GM23338 (cell line): ENCODE results near the gene CEBPG. TPM values are rescaled to one million over a fixed set of nuclear protein-coding genes. Genes with fewer than 3 reads are reported as not detected.

Experiments used
- ATAC-seq: fragments of 200-7000 bp; cut with Tn5 transposase; 3 replicates; pipeline ENCODE4 v1.9.1; 2020
- DNase-seq: peaks from one replicate; pipeline ENCODE4 v3.0.0-alpha.2; 2015; ENCODE audit warnings: low spot score
- H2AFZ ChIP-seq: fragments of 200-600 bp; sonication (generic); 2 replicates; pipeline ENCODE4 v1.8.0; 2016; ENCODE audit warnings: antibody characterized with exemption, mild to moderate bottlenecking, moderate library complexity
- H3F3A ChIP-seq: fragments of 200-600 bp; sonication (generic); replicated peaks from 2 replicates; pipeline ENCODE4 v1.8.0; 2017; ENCODE audit warnings: antibody characterized with exemption, mixed run types, low read depth
- H3K27ac ChIP-seq: fragments of 200-600 bp; sonication (generic); 2 replicates; pipeline ENCODE4 v1.6.1; 2016; ENCODE audit warnings: low read depth
- H3K27me3 ChIP-seq: fragments of 200-600 bp; sonication (generic); 2 replicates; pipeline ENCODE4 v1.8.0; 2016; ENCODE audit warnings: mild to moderate bottlenecking, mixed run types, moderate library complexity; ENCODE audit not compliant: insufficient read depth
- H3K36me3 ChIP-seq: fragments of 200-600 bp; sonication (generic); 2 replicates; pipeline ENCODE4 v1.8.0; 2016; ENCODE audit warnings: mild to moderate bottlenecking; ENCODE audit not compliant: insufficient read depth
- H3K4me1 ChIP-seq: fragments of 200-600 bp; sonication (generic); 2 replicates; pipeline ENCODE4 v1.8.0; 2016; ENCODE audit warnings: mild to moderate bottlenecking, moderate library complexity; ENCODE audit not compliant: insufficient read depth
- H3K4me2 ChIP-seq: fragments of 200-600 bp; sonication (generic); 2 replicates; pipeline ENCODE4 v1.7.1; 2017; ENCODE audit warnings: mixed run types
- H3K4me3 ChIP-seq: fragments of 200-600 bp; sonication (generic); 2 replicates; pipeline ENCODE4 v1.6.1; 2016; ENCODE audit warnings: mixed run types
- H3K79me2 ChIP-seq: fragments of 200-600 bp; sonication (generic); replicated peaks from 2 replicates; pipeline ENCODE4 v1.8.0; 2017; ENCODE audit warnings: mild to moderate bottlenecking; ENCODE audit not compliant: insufficient read depth
- H3K9me2 ChIP-seq: fragments of 200-600 bp; sonication (generic); 2 replicates; pipeline ENCODE4 v1.8.0; 2017; ENCODE audit not compliant: insufficient read depth
- H4K20me1 ChIP-seq: fragments of 200-600 bp; sonication (generic); replicated peaks from 2 replicates; pipeline ENCODE4 v1.8.0; 2017; ENCODE audit warnings: mild to moderate bottlenecking; ENCODE audit not compliant: insufficient read depth
- H3K27ac Mint-ChIP-seq: 2 replicates; pipeline ENCODE4 v1.8.0; 2020; ENCODE audit warnings: inconsistent platforms, mild to moderate bottlenecking, moderate library complexity, mixed read lengths
- H3K27me3 Mint-ChIP-seq: 3 replicates; pipeline ENCODE4 v1.8.0; 2022; ENCODE audit warnings: low read depth, mild to moderate bottlenecking, moderate library complexity, mixed read lengths, inconsistent platforms; ENCODE audit not compliant: insufficient read depth, poor library complexity
- H3K36me3 Mint-ChIP-seq: 3 replicates; pipeline ENCODE4 v1.8.0; 2021; ENCODE audit warnings: low read depth, mild to moderate bottlenecking, inconsistent platforms, moderate library complexity, mixed read lengths
- H3K4me1 Mint-ChIP-seq: 3 replicates; pipeline ENCODE4 v1.8.0; 2020; ENCODE audit warnings: mild to moderate bottlenecking, inconsistent platforms, mixed read lengths
- H3K4me3 Mint-ChIP-seq: 3 replicates; pipeline ENCODE4 v1.8.0; 2021; ENCODE audit warnings: moderate library complexity, mild to moderate bottlenecking, inconsistent platforms, mixed read lengths
- H3K9me3 Mint-ChIP-seq: 3 replicates; pipeline ENCODE4 v1.8.0; 2020; ENCODE audit warnings: moderate library complexity, mild to moderate bottlenecking, inconsistent platforms, mixed read lengths
- CREB1 ChIP-seq: fragments of 250-450 bp; sonication (Bioruptor Pico); IDR thresholded peaks from 2 replicates; pipeline ENCODE4 v1.5.0; 2020; ENCODE audit warnings: low read depth, mild to moderate bottlenecking, moderate library complexity
- EZH2 ChIP-seq: fragments of 200-600 bp; sonication (generic); IDR thresholded peaks from one replicate; pipeline ENCODE4 v1.8.0; 2017; ENCODE audit warnings: antibody characterized with exemption, mild to moderate bottlenecking, low read depth; ENCODE audit not compliant: unreplicated experiment
- EZH2phosphoT487 ChIP-seq: fragments of 200-600 bp; sonication (generic); IDR thresholded peaks from one replicate; pipeline ENCODE4 v1.8.1; 2018; ENCODE audit warnings: antibody characterized with exemption; ENCODE audit not compliant: unreplicated experiment
- JUNB ChIP-seq: IDR thresholded peaks from one replicate; pipeline ENCODE4 v1.6.1; 2016; ENCODE audit warnings: antibody characterized with exemption; ENCODE audit not compliant: unreplicated experiment
- NANOG ChIP-seq: IDR thresholded peaks from 2 replicates; pipeline ENCODE4 v1.6.1; 2016; ENCODE audit warnings: antibody characterized with exemption, borderline replicate concordance
- POLR2AphosphoS5 ChIP-seq: IDR thresholded peaks from 2 replicates; pipeline ENCODE4 v1.6.1; 2016; ENCODE audit warnings: antibody characterized with exemption, low read depth
- STAT1 ChIP-seq: IDR thresholded peaks from one replicate; pipeline ENCODE4 v1.6.1; 2016; ENCODE audit warnings: antibody characterized with exemption; ENCODE audit not compliant: unreplicated experiment
- ZNF114 ChIP-seq: fragments of 250-450 bp; sonication (Bioruptor Pico); IDR thresholded peaks from 2 replicates; pipeline ENCODE4 v1.5.0; 2020; ENCODE audit warnings: mild to moderate bottlenecking, moderate library complexity
- ZNF331 ChIP-seq: fragments of 250-450 bp; sonication (Bioruptor Pico); IDR thresholded peaks from 2 replicates; pipeline ENCODE4 v1.5.0; 2020; ENCODE audit warnings: low read depth, mild to moderate bottlenecking, moderate library complexity
- long read RNA-seq: library from polyadenylated mRNA; unstranded; transcript quantifications from one replicate; pipeline ENCODE4 v2.0.0, GENCODE V29; 2020; ENCODE audit not compliant: unreplicated experiment
- polyA plus RNA-seq: library from polyadenylated mRNA; unstranded; fragments of >200 nt; fragmentation: Nextera tagmentation; extraction: Ambion mirVana; gene quantifications from 2 replicates; pipeline ENCODE4 v1.2.1, GENCODE V29; 2016
- total RNA-seq: library from RNA; depleted of rRNA; stranded (reverse); fragments of >200 nt; shearing (Covaris generic); gene quantifications from 2 replicates; pipeline ENCODE4 v1.2.3, GENCODE V29; 2014; rRNA removed
- TF ChIP-seq, protein P1 (sequence below): IDR thresholded peaks from one replicate; pipeline ENCODE4 v1.6.1; 2018; ENCODE audit warnings: antibody characterized with exemption; ENCODE audit not compliant: unreplicated experiment
- TF ChIP-seq, protein P2 (sequence below): IDR thresholded peaks from 2 replicates; pipeline ENCODE4 v1.6.1; 2016; ENCODE audit warnings: antibody characterized with exemption
- TF ChIP-seq, protein P3 (sequence below), 2 experiments: fragments of 200-600 bp in 1 of 2; sonication (generic) in 1 of 2; conservative IDR thresholded peaks; 2 replicates each; pipeline versions ENCODE4 v1.5.1 to v1.6.1; 2016 to 2017; ENCODE audit warnings: antibody characterized with exemption in 2 of 2, low read depth in 2 of 2, mild to moderate bottlenecking in 2 of 2, moderate library complexity in 1 of 2

The CEBPG gene
- 45.1 and 50.2 TPM in 2 replicates for total RNA-seq
- 20.9 and 25.9 TPM in 2 replicates for polyA plus RNA-seq
- long read RNA-seq, full-length matches to known transcripts = 31 of 31 reads
- long read RNA-seq, partial matches to known transcripts = 0 of 31 reads
- long read RNA-seq, other reads (novel, unspliced or antisense) = 0 of 31 reads

DNA sequence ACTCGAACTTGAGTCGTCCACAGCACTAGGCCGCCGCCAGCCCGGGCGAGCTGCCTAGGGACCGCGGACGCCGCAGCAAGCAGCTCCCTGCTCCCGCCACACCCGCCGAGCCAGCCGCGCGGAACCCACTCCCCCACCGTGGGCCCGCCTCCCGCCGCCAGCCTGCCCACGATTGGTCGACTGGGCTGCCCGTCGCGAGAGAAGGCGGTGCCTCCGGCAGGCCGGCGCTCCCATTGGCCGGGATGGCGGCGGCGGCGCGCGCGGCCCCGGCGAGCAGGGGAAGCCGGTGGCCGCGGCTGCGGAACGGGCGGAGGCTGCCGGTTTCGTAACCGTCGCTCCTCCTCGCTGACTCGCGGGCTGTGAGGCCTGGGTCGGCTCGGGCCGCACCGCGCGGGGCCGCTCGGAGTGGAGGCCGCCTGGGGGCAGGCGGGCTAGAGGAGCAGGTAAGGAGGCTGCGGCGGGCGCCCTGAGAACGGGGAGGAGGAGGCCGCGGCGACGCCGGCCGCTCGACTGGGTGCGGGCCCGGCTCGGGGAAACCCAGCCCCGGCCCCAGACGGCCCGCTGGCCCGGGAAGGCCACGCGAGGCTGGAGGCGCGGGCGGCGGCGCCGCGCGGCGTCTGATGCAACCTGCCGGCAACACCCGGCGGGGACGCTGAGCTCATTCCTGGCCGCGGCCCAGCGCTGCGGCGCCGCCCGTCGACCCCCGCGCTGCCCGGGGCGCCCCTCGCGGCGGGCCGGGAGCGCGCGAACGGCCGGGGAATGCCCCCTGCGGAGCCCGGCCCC, at the start of gene CEBPG:
CEBPG (plus strand) TSS at position 257 of the 783 bp plus-strand sequence. CDS start 5,531 bp downstream, outside the sequence.
- Mint-ChIP-seq H3K4me3 (peak within 1 kb of the TSS; percentile 90), H3K27ac (peak within 1 kb of the TSS; percentile 84), H3K4me1 (peaks cover 43% of the 10 kb centered on the region), H3K36me3 (peaks cover 6% of the 10 kb centered on the region; the same call in 1 of the 3 replicates), H3K9me3 (no peaks in the 10 kb centered on the region), H3K27me3 (peaks cover 5% of the 10 kb centered on the region)
- Histone ChIP-seq H3F3A (peaks cover 8% of the 10 kb centered on the region), H3K27ac (peak within 1 kb of the TSS; percentile 88; the same call in 1 of the 2 replicates), H3K9me2 (no peaks in the 10 kb centered on the region), H3K4me2 (peak within 1 kb of the TSS; percentile 93), H3K27me3 (no peaks in the 10 kb centered on the region; the same call in 1 of the 2 replicates), H3K4me1 (peaks cover 39% of the 10 kb centered on the region), H4K20me1 (peaks cover 45% of the 10 kb centered on the region), H2AFZ (peak within 1 kb of the TSS; percentile 96), H3K36me3 (no peaks in the 10 kb centered on the region), H3K79me2 (peaks cover 46% of the 10 kb centered on the region), H3K4me3 (peak within 1 kb of the TSS; percentile 85)
- TF ChIP-seq ZNF114 (CRISPR knock-in tag) (no peak), NANOG (no peak), CREB1 (peak; percentile 20; the same call in 1 of the 2 replicates), POLR2AphosphoS5 (peak; percentile 73)
- DNase-seq (peak; percentile 86), ATAC-seq (peak; percentile 95)

DNA sequence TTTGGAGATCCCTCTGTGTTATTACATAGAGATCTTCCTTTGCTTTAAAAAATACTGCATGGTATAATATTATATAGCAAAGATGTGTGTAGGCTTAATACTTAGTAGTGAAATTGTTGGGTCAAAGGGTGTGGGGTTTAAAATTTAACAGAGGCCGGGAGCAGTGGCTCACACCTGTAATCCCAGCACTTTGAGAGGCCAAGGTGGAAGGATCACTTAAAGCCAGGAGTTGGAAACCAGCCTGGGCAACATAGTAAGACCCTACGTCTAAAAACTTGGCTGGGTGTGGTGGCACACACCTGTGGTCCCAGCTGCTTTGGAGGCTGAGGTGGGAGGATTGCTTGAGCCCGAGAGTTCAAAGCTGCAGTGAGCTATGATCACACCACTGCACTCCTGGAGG, 48.9 kb upstream of the CEBPG start:
- peaks cover 9% of the 10 kb centered on the region for H3K27me3 Mint-ChIP-seq
- H3K27me3 ChIP-seq = no peaks in the 10 kb centered on the region
- H3K36me3 ChIP-seq = no peaks in the 10 kb centered on the region
- no peaks in the 10 kb centered on the region for H3K4me1 ChIP-seq
- H3K4me1 Mint-ChIP-seq = no peaks in the 10 kb centered on the region; the same call in 2 of the 3 replicates
- H3K4me2 ChIP-seq = no peak overlapping the region
- no peak overlapping the region for H2AFZ ChIP-seq
- no peaks in the 10 kb centered on the region for H3K79me2 ChIP-seq
- ATAC-seq (no peak), DNase-seq (no peak)
- H3K36me3 Mint-ChIP-seq = peaks cover 15% of the 10 kb centered on the region; the same call in 2 of the 3 replicates
- H3K4me3 ChIP-seq = no peak overlapping the region
- H3K27ac Mint-ChIP-seq = no peak overlapping the region
- no peaks in the 10 kb centered on the region for H3F3A ChIP-seq
- no peaks in the 10 kb centered on the region for H3K9me2 ChIP-seq
- no peaks in the 10 kb centered on the region for H4K20me1 ChIP-seq
- no peak overlapping the region for H3K4me3 Mint-ChIP-seq
- peaks cover 27% of the 10 kb centered on the region; the same call in 2 of the 3 replicates for H3K9me3 Mint-ChIP-seq
- H3K27ac ChIP-seq = no peak overlapping the region
- TF ChIP-seq ZNF331 (CRISPR knock-in tag) (no peak), ZNF114 (CRISPR knock-in tag) (no peak), CREB1 (no peak), JUNB (no peak), EZH2 (no peak), EZH2phosphoT487 (no peak), STAT1 (no peak)
- TF ChIP-seq, protein P1, sequence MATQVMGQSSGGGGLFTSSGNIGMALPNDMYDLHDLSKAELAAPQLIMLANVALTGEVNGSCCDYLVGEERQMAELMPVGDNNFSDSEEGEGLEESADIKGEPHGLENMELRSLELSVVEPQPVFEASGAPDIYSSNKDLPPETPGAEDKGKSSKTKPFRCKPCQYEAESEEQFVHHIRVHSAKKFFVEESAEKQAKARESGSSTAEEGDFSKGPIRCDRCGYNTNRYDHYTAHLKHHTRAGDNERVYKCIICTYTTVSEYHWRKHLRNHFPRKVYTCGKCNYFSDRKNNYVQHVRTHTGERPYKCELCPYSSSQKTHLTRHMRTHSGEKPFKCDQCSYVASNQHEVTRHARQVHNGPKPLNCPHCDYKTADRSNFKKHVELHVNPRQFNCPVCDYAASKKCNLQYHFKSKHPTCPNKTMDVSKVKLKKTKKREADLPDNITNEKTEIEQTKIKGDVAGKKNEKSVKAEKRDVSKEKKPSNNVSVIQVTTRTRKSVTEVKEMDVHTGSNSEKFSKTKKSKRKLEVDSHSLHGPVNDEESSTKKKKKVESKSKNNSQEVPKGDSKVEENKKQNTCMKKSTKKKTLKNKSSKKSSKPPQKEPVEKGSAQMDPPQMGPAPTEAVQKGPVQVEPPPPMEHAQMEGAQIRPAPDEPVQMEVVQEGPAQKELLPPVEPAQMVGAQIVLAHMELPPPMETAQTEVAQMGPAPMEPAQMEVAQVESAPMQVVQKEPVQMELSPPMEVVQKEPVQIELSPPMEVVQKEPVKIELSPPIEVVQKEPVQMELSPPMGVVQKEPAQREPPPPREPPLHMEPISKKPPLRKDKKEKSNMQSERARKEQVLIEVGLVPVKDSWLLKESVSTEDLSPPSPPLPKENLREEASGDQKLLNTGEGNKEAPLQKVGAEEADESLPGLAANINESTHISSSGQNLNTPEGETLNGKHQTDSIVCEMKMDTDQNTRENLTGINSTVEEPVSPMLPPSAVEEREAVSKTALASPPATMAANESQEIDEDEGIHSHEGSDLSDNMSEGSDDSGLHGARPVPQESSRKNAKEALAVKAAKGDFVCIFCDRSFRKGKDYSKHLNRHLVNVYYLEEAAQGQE = no peak
- TF ChIP-seq, protein P2, sequence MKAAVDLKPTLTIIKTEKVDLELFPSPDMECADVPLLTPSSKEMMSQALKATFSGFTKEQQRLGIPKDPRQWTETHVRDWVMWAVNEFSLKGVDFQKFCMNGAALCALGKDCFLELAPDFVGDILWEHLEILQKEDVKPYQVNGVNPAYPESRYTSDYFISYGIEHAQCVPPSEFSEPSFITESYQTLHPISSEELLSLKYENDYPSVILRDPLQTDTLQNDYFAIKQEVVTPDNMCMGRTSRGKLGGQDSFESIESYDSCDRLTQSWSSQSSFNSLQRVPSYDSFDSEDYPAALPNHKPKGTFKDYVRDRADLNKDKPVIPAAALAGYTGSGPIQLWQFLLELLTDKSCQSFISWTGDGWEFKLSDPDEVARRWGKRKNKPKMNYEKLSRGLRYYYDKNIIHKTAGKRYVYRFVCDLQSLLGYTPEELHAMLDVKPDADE = no peak
- TF ChIP-seq, protein P3, sequence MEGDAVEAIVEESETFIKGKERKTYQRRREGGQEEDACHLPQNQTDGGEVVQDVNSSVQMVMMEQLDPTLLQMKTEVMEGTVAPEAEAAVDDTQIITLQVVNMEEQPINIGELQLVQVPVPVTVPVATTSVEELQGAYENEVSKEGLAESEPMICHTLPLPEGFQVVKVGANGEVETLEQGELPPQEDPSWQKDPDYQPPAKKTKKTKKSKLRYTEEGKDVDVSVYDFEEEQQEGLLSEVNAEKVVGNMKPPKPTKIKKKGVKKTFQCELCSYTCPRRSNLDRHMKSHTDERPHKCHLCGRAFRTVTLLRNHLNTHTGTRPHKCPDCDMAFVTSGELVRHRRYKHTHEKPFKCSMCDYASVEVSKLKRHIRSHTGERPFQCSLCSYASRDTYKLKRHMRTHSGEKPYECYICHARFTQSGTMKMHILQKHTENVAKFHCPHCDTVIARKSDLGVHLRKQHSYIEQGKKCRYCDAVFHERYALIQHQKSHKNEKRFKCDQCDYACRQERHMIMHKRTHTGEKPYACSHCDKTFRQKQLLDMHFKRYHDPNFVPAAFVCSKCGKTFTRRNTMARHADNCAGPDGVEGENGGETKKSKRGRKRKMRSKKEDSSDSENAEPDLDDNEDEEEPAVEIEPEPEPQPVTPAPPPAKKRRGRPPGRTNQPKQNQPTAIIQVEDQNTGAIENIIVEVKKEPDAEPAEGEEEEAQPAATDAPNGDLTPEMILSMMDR (conservative IDR thresholded peaks at IDR 0.05; ENCODE audit: low read depth in 2 of 2) = no peak
